Transverse colon (tissue), 3 donors: Measurements from ENCODE around the gene SPINK4.
A peak's percentile ranks its signal among the peaks of the same experiment; 100 is the strongest.

ENCODE experiments used
- POLR2A ChIP-seq: fragments of 450-650 bp; IDR thresholded peaks from one replicate; pipeline ENCODE4 v1.6.1; 2016; ENCODE audit warnings: antibody characterized with exemption, mild to moderate bottlenecking, moderate library complexity
- POLR2AphosphoS5 ChIP-seq, 3 donors: sonication (generic); formaldehyde crosslinking; IDR thresholded peaks; one replicate each; pipeline ENCODE4 v1.6.1; 2016; ENCODE audit warnings: antibody characterized with exemption in 3 of 3

- TF ChIP-seq POLR2AphosphoS5 (IDR thresholded peaks at IDR 0.05): peak in 1 of 3 donors; percentile 8
- TF ChIP-seq POLR2A: no peak
These were observed 4.3 kb downstream of the SPINK4 start for GRCh38 chr9:33244137-33244784.
